ENCODE results near the gene ANKRD27.

DNA sequence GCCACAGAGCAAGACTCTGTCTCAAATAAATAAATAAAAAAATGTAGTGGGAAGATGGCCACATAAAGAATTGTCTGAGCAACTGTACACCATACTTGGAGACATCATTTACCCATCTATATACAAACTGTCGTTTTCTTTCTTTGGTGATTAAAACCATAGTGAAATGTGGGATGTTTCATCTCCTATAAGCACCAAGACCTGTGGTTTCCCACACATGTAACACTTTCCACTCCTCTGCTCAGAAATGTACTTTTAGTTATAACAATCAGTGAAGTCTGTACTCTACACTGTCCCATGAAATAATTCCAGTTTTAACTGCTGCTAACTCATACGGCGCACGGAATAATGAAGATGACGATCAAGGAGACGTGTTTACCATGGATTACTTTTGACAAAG is 75.7 kb downstream of the ANKRD27 start:
- no peak for TF ChIP-seq POLR2A (IDR thresholded peaks at IDR 0.05)
- TF ChIP-seq CTCF (IDR thresholded peaks at IDR 0.05) = no peak

Data from lower leg skin (tissue), 3 donors.